Measurements from ENCODE around the gene SIAH3.

Gene SIAH3

GRCh38 chr13:45778882-45779281, 72.7 kb downstream of the SIAH3 start:
- no peak overlapping the region for H3K27ac ChIP-seq (ENCODE audit: low read depth, low read length)

GRCh38 chr13:45776748-45777147, 74.8 kb downstream of the SIAH3 start:
- no peak overlapping the region for H3K4me2 ChIP-seq (ENCODE audit: low read length)
- H3K4me3 ChIP-seq (ENCODE audit: low read length) = no peak overlapping the region
- no peaks in the 10 kb centered on the region for H3K9me2 ChIP-seq (replicated peaks; ENCODE audit: control insufficient read depth, low read length)
- H3K27ac ChIP-seq (ENCODE audit: low read depth, low read length) = no peak overlapping the region
- no peaks in the 10 kb centered on the region for H3K79me2 ChIP-seq (ENCODE audit: control insufficient read depth, low read length)
- TF ChIP-seq CTCF (IDR thresholded peaks at IDR 0.05; ENCODE audit: low read depth, low read length, poor library complexity, severe bottlenecking) = no peak
- TF ChIP-seq EZH2phosphoT487 (IDR thresholded peaks at IDR 0.05; ENCODE audit: borderline replicate concordance, low read length) = no peak
- no peaks in the 10 kb centered on the region for H3F3A ChIP-seq (ENCODE audit: control insufficient read depth, insufficient read depth)
- H4K20me1 ChIP-seq (ENCODE audit: control insufficient read depth, insufficient read depth, low read depth, low read length) = no peaks in the 10 kb centered on the region
- H3K27me3 ChIP-seq (ENCODE audit: control insufficient read depth, low read length) = no peaks in the 10 kb centered on the region; the same call in 1 of the 2 replicates
- H3K4me1 ChIP-seq (ENCODE audit: control insufficient read depth, low read length) = no peaks in the 10 kb centered on the region
- H3K36me3 ChIP-seq (ENCODE audit: control insufficient read depth, low read length) = no peaks in the 10 kb centered on the region
- H3K9me3 ChIP-seq (ENCODE audit: control insufficient read depth, insufficient read depth, low read length) = no peaks in the 10 kb centered on the region

More at GRCh38 chr13:45778882-45779281, 72.7 kb downstream of the SIAH3 start:
- Histone ChIP-seq H3K36me3 (ENCODE audit: control insufficient read depth, low read length) (no peaks in the 10 kb centered on the region), H3F3A (ENCODE audit: control insufficient read depth, insufficient read depth) (no peaks in the 10 kb centered on the region), H3K4me1 (ENCODE audit: control insufficient read depth, low read length) (no peaks in the 10 kb centered on the region), H4K20me1 (ENCODE audit: control insufficient read depth, insufficient read depth, low read depth, low read length) (no peaks in the 10 kb centered on the region), H3K4me3 (ENCODE audit: low read length) (no peak overlapping the region), H3K27me3 (ENCODE audit: control insufficient read depth, low read length) (no peaks in the 10 kb centered on the region; the same call in 1 of the 2 replicates), H3K4me2 (ENCODE audit: low read length) (no peak overlapping the region), H3K9me2 (replicated peaks; ENCODE audit: control insufficient read depth, low read length) (no peaks in the 10 kb centered on the region), H3K9me3 (ENCODE audit: control insufficient read depth, insufficient read depth, low read length) (no peaks in the 10 kb centered on the region), H3K79me2 (ENCODE audit: control insufficient read depth, low read length) (no peaks in the 10 kb centered on the region)
- no peak for TF ChIP-seq CTCF (IDR thresholded peaks at IDR 0.05; ENCODE audit: low read depth, low read length, poor library complexity, severe bottlenecking)
- no peak for TF ChIP-seq EZH2phosphoT487 (IDR thresholded peaks at IDR 0.05; ENCODE audit: borderline replicate concordance, low read length)

- Histone ChIP-seq H3K36me3 (ENCODE audit: control insufficient read depth, low read length) (no peaks in the 10 kb centered on the region), H3F3A (ENCODE audit: control insufficient read depth, insufficient read depth) (no peaks in the 10 kb centered on the region), H3K27ac (ENCODE audit: low read depth, low read length) (no peak overlapping the region), H3K9me2 (replicated peaks; ENCODE audit: control insufficient read depth, low read length) (no peaks in the 10 kb centered on the region), H3K79me2 (ENCODE audit: control insufficient read depth, low read length) (no peaks in the 10 kb centered on the region), H3K27me3 (ENCODE audit: control insufficient read depth, low read length) (no peaks in the 10 kb centered on the region; the same call in 1 of the 2 replicates), H3K9me3 (ENCODE audit: control insufficient read depth, insufficient read depth, low read length) (no peaks in the 10 kb centered on the region), H3K4me3 (ENCODE audit: low read length) (no peak overlapping the region), H4K20me1 (ENCODE audit: control insufficient read depth, insufficient read depth, low read depth, low read length) (no peaks in the 10 kb centered on the region), H3K4me2 (ENCODE audit: low read length) (no peak overlapping the region), H3K4me1 (ENCODE audit: control insufficient read depth, low read length) (no peaks in the 10 kb centered on the region)
- no peak for TF ChIP-seq CTCF (IDR thresholded peaks at IDR 0.05; ENCODE audit: low read depth, low read length, poor library complexity, severe bottlenecking)
- TF ChIP-seq EZH2phosphoT487 (IDR thresholded peaks at IDR 0.05; ENCODE audit: borderline replicate concordance, low read length) = no peak
Measured at GRCh38 chr13:45775401-45775963, 76.1 kb downstream of the SIAH3 start.
